OCI-LY1 (cell line): Measurements from ENCODE around the gene EML1.

Source experiments
- EZH2 ChIP-seq: fragments of 200-600 bp; sonication (generic), shearing (Covaris generic); IDR thresholded peaks from 2 replicates; pipeline ENCODE4 v1.8.0; 2017; ENCODE audit warnings: borderline replicate concordance, mixed run types, mild to moderate bottlenecking, antibody characterized with exemption, low read length, moderate library complexity, mixed read lengths
- TF ChIP-seq, protein P1 (sequence below): fragments of 200-600 bp; sonication (generic), shearing (Covaris generic); IDR thresholded peaks from 2 replicates; pipeline ENCODE4 v1.5.1; 2017; ENCODE audit warnings: mild to moderate bottlenecking, antibody characterized with exemption, low read length, moderate library complexity, mixed read lengths

DNA sequence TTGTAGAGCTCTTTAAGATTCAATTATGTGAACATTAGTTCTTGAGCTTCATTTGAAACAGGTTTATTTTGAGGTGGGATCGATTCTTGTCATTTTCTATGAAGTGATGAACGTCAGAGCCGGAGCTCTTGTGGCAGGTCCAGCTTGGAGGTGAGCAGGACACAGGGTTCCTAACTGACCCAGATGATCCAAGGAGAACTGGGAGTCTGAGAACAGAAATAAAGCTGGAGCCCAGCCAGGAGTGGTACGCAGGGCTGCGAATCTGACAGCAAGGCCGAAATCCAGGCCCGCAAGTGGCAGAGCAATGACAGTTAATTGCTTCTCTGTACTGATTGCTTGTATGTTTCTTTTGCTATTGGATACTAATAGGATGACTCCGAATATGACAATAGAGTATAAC lies 46.5 kb downstream of the EML1 start:
- TF ChIP-seq, protein P1, sequence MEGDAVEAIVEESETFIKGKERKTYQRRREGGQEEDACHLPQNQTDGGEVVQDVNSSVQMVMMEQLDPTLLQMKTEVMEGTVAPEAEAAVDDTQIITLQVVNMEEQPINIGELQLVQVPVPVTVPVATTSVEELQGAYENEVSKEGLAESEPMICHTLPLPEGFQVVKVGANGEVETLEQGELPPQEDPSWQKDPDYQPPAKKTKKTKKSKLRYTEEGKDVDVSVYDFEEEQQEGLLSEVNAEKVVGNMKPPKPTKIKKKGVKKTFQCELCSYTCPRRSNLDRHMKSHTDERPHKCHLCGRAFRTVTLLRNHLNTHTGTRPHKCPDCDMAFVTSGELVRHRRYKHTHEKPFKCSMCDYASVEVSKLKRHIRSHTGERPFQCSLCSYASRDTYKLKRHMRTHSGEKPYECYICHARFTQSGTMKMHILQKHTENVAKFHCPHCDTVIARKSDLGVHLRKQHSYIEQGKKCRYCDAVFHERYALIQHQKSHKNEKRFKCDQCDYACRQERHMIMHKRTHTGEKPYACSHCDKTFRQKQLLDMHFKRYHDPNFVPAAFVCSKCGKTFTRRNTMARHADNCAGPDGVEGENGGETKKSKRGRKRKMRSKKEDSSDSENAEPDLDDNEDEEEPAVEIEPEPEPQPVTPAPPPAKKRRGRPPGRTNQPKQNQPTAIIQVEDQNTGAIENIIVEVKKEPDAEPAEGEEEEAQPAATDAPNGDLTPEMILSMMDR, result no peak
- no peak for TF ChIP-seq EZH2
